Subcutaneous adipose tissue (tissue), 4 donors: Measurements from ENCODE around the gene KRTDAP. TPM values are rescaled to one million over a fixed set of nuclear protein-coding genes. Genes with fewer than 3 reads are reported as not detected.

ENCODE experiments used
- CTCF ChIP-seq: fragments of 450-650 bp; IDR thresholded peaks from one replicate; pipeline ENCODE4 v1.5.1; 2016; ENCODE audit warnings: low read depth, mild to moderate bottlenecking, control low read depth, antibody characterized with exemption, moderate library complexity
- total RNA-seq, 4 donors: library from RNA; depleted of rRNA; stranded (reverse); fragments of >200 nt; gene quantifications; one replicate each; pipeline ENCODE4 v1.1.0, GENCODE V29; 2016

Gene KRTDAP
- total RNA-seq, 4 donors from 2014 or later: not detected

DNA sequence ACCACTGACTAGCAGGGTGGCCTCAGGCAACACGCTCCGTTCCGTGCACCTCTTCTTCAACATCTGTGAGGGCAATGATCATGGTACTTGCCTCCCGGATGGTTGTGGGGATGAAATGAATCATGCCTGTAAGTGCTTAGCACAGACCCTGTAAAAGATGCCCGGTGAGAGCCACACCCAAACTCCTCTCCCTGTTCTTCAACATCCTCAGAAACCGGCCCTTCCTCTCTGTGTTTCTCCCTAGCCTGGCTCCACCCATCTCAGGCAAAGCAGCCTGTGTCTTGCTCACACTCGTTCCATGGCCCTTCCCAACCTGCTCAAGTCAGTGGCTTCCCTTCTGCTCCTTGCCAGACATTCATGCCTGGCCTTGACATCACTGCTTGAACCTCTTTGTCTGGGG lies 29.0 kb upstream of the KRTDAP start:
- TF ChIP-seq CTCF: no peak

DNA sequence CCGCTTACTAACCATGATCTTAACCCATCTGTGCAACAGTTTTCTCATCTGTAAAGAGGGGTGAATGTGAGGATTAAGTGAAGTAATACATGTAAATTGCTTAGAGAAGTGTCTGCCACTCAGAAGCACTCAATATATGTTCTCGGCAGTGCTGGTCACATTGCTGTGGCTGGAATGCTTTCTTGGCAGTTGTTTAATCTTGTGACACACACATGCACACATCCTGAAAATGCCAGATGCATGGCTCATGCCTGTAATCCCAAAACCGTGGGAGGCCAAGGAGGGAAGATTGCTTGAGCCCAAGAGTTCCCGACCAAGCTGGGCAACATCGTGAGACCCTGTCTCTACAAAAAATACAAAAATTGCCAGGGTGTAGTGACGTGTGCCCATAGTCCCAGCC lies 28.0 kb upstream of the KRTDAP start:
- TF ChIP-seq CTCF: no peak

DNA sequence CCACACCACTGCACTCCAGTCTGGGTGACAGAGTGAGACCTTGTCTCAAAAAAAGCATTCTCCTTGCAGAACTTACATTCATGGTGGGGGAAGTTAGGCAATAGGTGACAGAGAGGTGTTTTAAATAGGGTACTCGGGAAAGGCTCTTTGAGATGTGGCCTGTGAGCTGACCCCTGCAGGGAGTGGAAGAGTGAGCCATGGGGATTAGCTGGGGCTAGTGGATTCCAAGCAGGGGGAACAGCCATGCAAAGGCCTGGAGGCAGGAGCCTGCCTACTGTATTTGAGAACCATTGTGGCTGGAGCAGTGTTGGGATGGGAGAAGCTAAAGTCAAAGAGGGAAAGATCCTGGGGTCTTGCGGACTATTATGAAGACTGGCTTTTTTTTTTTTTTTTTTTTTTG lies 27.1 kb upstream of the KRTDAP start:
- TF ChIP-seq CTCF: no peak

GRCh38 chr19:35516310-35516709 lies 26.0 kb upstream of the KRTDAP start:
- TF ChIP-seq CTCF: no peak

GRCh38 chr19:35514282-35514809 lies 24.1 kb upstream of the KRTDAP start:
- TF ChIP-seq CTCF: no peak

DNA sequence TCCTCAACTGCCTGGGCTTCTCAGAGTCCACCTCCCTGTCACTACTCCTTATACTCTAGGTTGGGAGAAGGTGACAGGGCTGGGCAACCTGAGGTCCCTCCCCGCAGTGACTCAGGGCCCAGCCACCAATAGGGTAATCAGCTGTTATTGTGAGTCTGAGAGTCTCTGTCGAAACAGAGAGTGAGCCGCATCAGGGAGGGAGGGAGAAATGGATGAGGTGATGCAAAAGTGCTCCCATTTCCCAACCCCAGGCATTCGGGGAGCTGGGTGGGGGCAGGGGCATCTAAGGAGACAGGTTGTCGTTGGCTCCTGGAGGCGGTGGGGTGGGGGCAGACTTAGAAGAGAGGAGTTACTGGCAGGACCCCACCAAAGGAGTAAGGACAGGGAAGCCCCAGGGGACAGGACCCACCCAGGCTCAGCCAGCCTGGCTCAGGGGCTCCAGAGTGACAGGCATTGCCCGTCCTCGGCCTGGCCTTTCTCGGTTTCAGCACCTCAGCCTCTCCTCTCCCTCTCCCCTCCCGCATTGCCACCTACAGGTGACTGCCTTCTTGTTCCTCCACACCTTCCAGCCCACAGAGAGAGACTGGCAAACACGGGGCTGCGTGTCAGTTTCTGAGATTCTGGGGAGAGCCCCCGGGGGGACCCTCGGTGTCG lies 23.5 kb upstream of the KRTDAP start, which contains the start of gene DMKN:
TSS of gene DMKN (minus strand) at position 22 of the 654 bp plus-strand sequence. CDS start 174 bp downstream, outside the sequence.
- TF ChIP-seq CTCF: no peak

DNA sequence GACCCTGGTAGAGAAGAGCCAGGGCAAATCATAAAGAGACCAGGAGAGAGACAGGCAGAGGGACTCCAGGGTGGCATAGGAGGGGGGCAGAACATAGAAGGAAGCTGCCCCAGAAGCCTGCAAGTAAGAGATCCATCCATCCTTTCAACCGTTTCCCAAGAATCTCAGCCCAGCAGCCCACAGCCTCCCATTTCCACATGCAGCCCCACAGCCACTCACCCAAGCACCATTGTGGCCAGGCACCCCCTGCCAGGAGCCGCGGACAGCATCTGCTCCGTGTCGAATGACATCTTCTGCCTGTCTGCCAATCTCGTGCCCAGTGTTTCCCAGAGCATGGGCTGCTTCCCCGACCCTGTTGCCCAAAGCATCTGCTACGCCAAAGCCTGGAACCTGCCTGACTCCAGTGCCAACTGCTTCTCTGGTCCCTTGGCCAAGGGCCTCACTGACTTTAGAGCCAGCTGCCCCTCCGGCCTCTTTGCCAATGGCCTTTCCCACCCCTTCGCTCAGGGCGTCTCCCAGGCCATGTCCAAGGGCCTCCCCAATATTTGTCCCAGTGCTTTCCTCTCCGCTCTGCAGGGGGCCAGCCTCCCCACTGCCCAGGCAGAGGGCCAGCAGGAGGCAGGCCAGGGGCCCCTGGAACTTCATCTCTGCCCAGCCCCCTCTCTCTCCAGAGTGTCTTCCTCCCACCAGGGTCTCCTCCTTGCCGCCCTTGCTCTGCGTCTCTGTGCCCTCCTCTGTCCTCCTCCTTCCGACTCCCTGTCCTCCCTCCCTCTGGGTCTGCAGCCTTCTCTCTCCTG lies 22.8 kb upstream of the KRTDAP start:
- no peak for TF ChIP-seq CTCF
